BE2C (cell line): ENCODE results near the gene PIKFYVE.

Source experiments
- DNase-seq: peaks from one replicate; pipeline ENCODE4 v3.0.0-alpha.2; 2020
- H3K27me3 ChIP-seq: fragments of 250-450 bp; sonication (Bioruptor Pico); 2 replicates; pipeline ENCODE4 v1.5.1; 2020; ENCODE audit warnings: mild to moderate bottlenecking
- H3K36me3 ChIP-seq: fragments of 250-450 bp; sonication (Bioruptor Pico); 2 replicates; pipeline ENCODE4 v1.5.1; 2020; ENCODE audit warnings: mild to moderate bottlenecking
- H3K4me1 ChIP-seq: fragments of 250-450 bp; sonication (Bioruptor Pico); 2 replicates; pipeline ENCODE4 v1.5.1; 2020
- H3K4me3 ChIP-seq: 2 replicates; pipeline ENCODE4 v1.5.1; 2011; ENCODE audit warnings: low read depth, low read length
- H3K9me3 ChIP-seq: fragments of 250-450 bp; sonication (Bioruptor Pico); 2 replicates; pipeline ENCODE4 v1.5.1; 2020
- CTCF ChIP-seq: IDR thresholded peaks from 2 replicates; pipeline ENCODE4 v1.5.1; 2012; ENCODE audit warnings: mild to moderate bottlenecking, low read depth, low read length

Gene PIKFYVE

GRCh38 chr2:208319391-208319790 is 53.3 kb downstream of the PIKFYVE start:
- no peak for DNase-seq
- peaks cover 16% of the 10 kb centered on the region for H3K36me3 ChIP-seq
- H3K27me3 ChIP-seq: no peaks in the 10 kb centered on the region
- H3K4me3 ChIP-seq: no peak overlapping the region
- no peaks in the 10 kb centered on the region for H3K9me3 ChIP-seq
- no peaks in the 10 kb centered on the region for H3K4me1 ChIP-seq
- TF ChIP-seq CTCF: no peak

- no peaks in the 10 kb centered on the region for H3K9me3 ChIP-seq
- no peaks in the 10 kb centered on the region for H3K4me1 ChIP-seq
- H3K27me3 ChIP-seq: no peaks in the 10 kb centered on the region
- no peak for DNase-seq
- no peak overlapping the region for H3K4me3 ChIP-seq
- peaks cover 13% of the 10 kb centered on the region for H3K36me3 ChIP-seq
- TF ChIP-seq CTCF: no peak
Measured at GRCh38 chr2:208320686-208321085, 54.6 kb downstream of the PIKFYVE start.

- H3K4me3 ChIP-seq: no peak overlapping the region
- H3K27me3 ChIP-seq: no peaks in the 10 kb centered on the region
- no peaks in the 10 kb centered on the region for H3K9me3 ChIP-seq
- no peaks in the 10 kb centered on the region for H3K4me1 ChIP-seq
- no peak for DNase-seq
- TF ChIP-seq CTCF: no peak
- H3K36me3 ChIP-seq: peaks cover 21% of the 10 kb centered on the region
Measured at GRCh38 chr2:208326016-208326415, 60.0 kb downstream of the PIKFYVE start.

- Histone ChIP-seq H3K27me3 (no peaks in the 10 kb centered on the region), H3K4me3 (no peak overlapping the region), H3K4me1 (no peaks in the 10 kb centered on the region), H3K9me3 (no peaks in the 10 kb centered on the region), H3K36me3 (peaks cover 17% of the 10 kb centered on the region)
- DNase-seq: no peak
- TF ChIP-seq CTCF: no peak
Measured at GRCh38 chr2:208329485-208329884, 63.4 kb downstream of the PIKFYVE start.

DNA sequence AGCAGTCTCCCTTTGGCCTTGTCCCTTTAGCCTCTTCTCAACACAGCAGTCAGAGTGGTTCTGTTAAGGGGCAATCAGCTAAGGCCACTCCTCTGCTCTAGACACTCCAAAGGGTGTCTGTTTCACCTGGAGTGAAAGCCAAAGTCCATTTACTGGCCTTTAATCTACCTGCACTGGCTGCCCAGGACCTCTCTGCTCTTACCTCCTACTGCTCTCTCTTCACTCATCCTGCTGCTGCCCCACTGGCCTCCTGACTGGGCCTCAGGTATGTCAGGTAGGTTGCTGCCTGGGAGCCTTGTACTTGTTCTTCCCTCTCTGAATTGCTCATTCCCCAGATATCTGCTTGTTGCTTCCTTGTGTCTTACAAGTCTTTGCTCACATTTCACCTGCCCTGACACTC is 68.2 kb downstream of the PIKFYVE start:
- Histone ChIP-seq H3K4me1 (no peaks in the 10 kb centered on the region), H3K36me3 (peaks cover 26% of the 10 kb centered on the region), H3K27me3 (no peaks in the 10 kb centered on the region), H3K4me3 (no peak overlapping the region), H3K9me3 (no peaks in the 10 kb centered on the region)
- DNase-seq: no peak
- no peak for TF ChIP-seq CTCF

- DNase-seq: no peak
- no peak overlapping the region for H3K4me3 ChIP-seq
- no peak for TF ChIP-seq CTCF
- H3K4me1 ChIP-seq: no peaks in the 10 kb centered on the region; the same call in 1 of the 2 replicates
- H3K36me3 ChIP-seq: peaks cover 46% of the 10 kb centered on the region
- no peaks in the 10 kb centered on the region for H3K27me3 ChIP-seq
- H3K9me3 ChIP-seq: no peaks in the 10 kb centered on the region
Measured at GRCh38 chr2:208346756-208347155, 80.7 kb downstream of the PIKFYVE start.
